ENCODE results near the gene TNF. TPM values are rescaled to one million over a fixed set of nuclear protein-coding genes. Genes with fewer than 3 reads are reported as not detected.

Gene TNF
- polyA plus RNA-seq, 1 donor (not counting 4 experiments of a cell fraction or from before 2014, with no cell fraction given), result 2.3 TPM

GRCh38 chr6:31619805-31620585 is 44.6 kb downstream of the TNF start:
- FAIRE-seq (peak; percentile 26), DNase-seq (ENCODE audit: low read depth, low spot score) (peak; percentile 95)
- peaks cover 21% of the 10 kb centered on the region for H4K20me1 ChIP-seq (ENCODE audit: control insufficient read depth, extremely low read depth, insufficient read depth, low read length)
- TF ChIP-seq EZH2 (IDR thresholded peaks at IDR 0.05; ENCODE audit: low read length) (no peak), CTCF (optimal IDR thresholded peaks at IDR 0.05 in 1 of 3, IDR thresholded peaks at IDR 0.05 in 1 of 3, conservative IDR thresholded peaks at IDR 0.05 in 1 of 3; ENCODE audit: extremely low read depth in 1 of 3, insufficient read depth in 2 of 3, low read length in 3 of 3) (no peak)
- peaks cover 14% of the 10 kb centered on the region for H3K4me1 ChIP-seq (ENCODE audit: control insufficient read depth, extremely low read depth, insufficient read depth, low read length)
- peak overlapping the region; percentile 77 for H3K4me2 ChIP-seq (ENCODE audit: control insufficient read depth, extremely low read depth, insufficient read depth, low read depth, low read length)
- peak overlapping the region; percentile 82 to 99 (median 90) for H3K4me3 ChIP-seq (ENCODE audit: control insufficient read depth in 2 of 3, extremely low read depth in 1 of 3, insufficient read depth in 2 of 3, low read depth in 1 of 3, low read length in 3 of 3)
- no peaks in the 10 kb centered on the region for H3K9me3 ChIP-seq (ENCODE audit: control insufficient read depth, low read depth, low read length)
- peak overlapping the region; percentile 98 for H2AFZ ChIP-seq (ENCODE audit: control insufficient read depth, low read length)
- H3K36me3 ChIP-seq (ENCODE audit: control insufficient read depth in 2 of 2, extremely low read depth in 1 of 2, insufficient read depth in 2 of 2, low read length in 2 of 2), result peaks cover 14 to 26% of the 10 kb centered on the region in 2 experiments
- H3K27ac ChIP-seq (ENCODE audit: control insufficient read depth, insufficient read depth, low read length), result peak overlapping the region; percentile 97
- H3K9me1 ChIP-seq (ENCODE audit: control insufficient read depth, extremely low read depth, insufficient read depth, low read length), result peaks cover 2% of the 10 kb centered on the region
- H3K27me3 ChIP-seq (ENCODE audit: control insufficient read depth, extremely low read depth, insufficient read depth, low read length), result no peaks in the 10 kb centered on the region
- peak overlapping the region; percentile 96 for H3K9ac ChIP-seq (ENCODE audit: control insufficient read depth, extremely low read depth, insufficient read depth, low read length)
- dilution Hi-C loops (cut with MboI; ENCODE audit: extremely low pct_ligation_motif_present, low sequenced_read_pairs), result no loop called here
- peaks cover 42% of the 10 kb centered on the region for H3K79me2 ChIP-seq (ENCODE audit: control insufficient read depth, insufficient read depth, low read length)

- H2AFZ ChIP-seq (ENCODE audit: control insufficient read depth, low read length), result peak within 1 kb of the TSS; percentile 98
- H3K27me3 ChIP-seq (ENCODE audit: control insufficient read depth, extremely low read depth, insufficient read depth, low read length), result no peaks in the 10 kb centered on the region
- peaks cover 14% of the 10 kb centered on the region for H3K4me1 ChIP-seq (ENCODE audit: control insufficient read depth, extremely low read depth, insufficient read depth, low read length)
- H3K9me3 ChIP-seq (ENCODE audit: control insufficient read depth, low read depth, low read length), result no peaks in the 10 kb centered on the region
- peaks cover 21 to 33% of the 10 kb centered on the region in 2 experiments for H3K36me3 ChIP-seq (ENCODE audit: control insufficient read depth in 2 of 2, extremely low read depth in 1 of 2, insufficient read depth in 2 of 2, low read length in 2 of 2)
- no peak for FAIRE-seq
- H4K20me1 ChIP-seq (ENCODE audit: control insufficient read depth, extremely low read depth, insufficient read depth, low read length), result peaks cover 25% of the 10 kb centered on the region
- DNase-seq (ENCODE audit: low read depth, low spot score), result no peak
- H3K4me2 ChIP-seq (ENCODE audit: control insufficient read depth, extremely low read depth, insufficient read depth, low read depth, low read length), result peak within 1 kb of the TSS; percentile 99
- dilution Hi-C loops (cut with MboI; ENCODE audit: extremely low pct_ligation_motif_present, low sequenced_read_pairs), result no loop called here
- peaks cover 50% of the 10 kb centered on the region for H3K79me2 ChIP-seq (ENCODE audit: control insufficient read depth, insufficient read depth, low read length)
- peak within 1 kb of the TSS; percentile 96 for H3K9ac ChIP-seq (ENCODE audit: control insufficient read depth, extremely low read depth, insufficient read depth, low read length)
- H3K27ac ChIP-seq (ENCODE audit: control insufficient read depth, insufficient read depth, low read length), result peak within 1 kb of the TSS; percentile 97
- H3K4me3 ChIP-seq (ENCODE audit: control insufficient read depth in 2 of 3, extremely low read depth in 1 of 3, insufficient read depth in 2 of 3, low read depth in 1 of 3, low read length in 3 of 3), result peak within 1 kb of the TSS; percentile 88 to 99 (median 90)
- peaks cover 2% of the 10 kb centered on the region for H3K9me1 ChIP-seq (ENCODE audit: control insufficient read depth, extremely low read depth, insufficient read depth, low read length)
- no peak for TF ChIP-seq CTCF (optimal IDR thresholded peaks at IDR 0.05 in 1 of 3, IDR thresholded peaks at IDR 0.05 in 1 of 3, conservative IDR thresholded peaks at IDR 0.05 in 1 of 3; ENCODE audit: extremely low read depth in 1 of 3, insufficient read depth in 2 of 3, low read length in 3 of 3)
Observed at GRCh38 chr6:31620586-31621319, 45.4 kb downstream of the TNF start, which contains the start of gene PRRC2A. PRRC2A (plus strand) TSS chr6:31620715; CDS start chr6:31622790, 2,075 bp downstream.
